GM12878 (cell line): ENCODE results near the gene SLFN5. TPM values are rescaled to one million over a fixed set of nuclear protein-coding genes. Genes with fewer than 3 reads are reported as not detected.

ENCODE experiments used
- ATAC-seq: fragments of 200-7000 bp; cut with Tn5 transposase; 3 replicates; pipeline ENCODE4 v1.9.1; 2020; ENCODE audit warnings: mild to moderate bottlenecking, moderate library complexity
- BruUV-seq: library from RNA; stranded (reverse); fragments of 400-500 nt; replicated peaks from 2 replicates; lab custom pipeline; 2021; lab: Mats Ljungman, UMichigan
- CTCF ChIA-PET: fragments of 300-600 bp; sonication (Branson Sonifier 250); formaldehyde crosslinking; extraction: SDS; loops from one replicate; lab custom pipeline; 2021; ENCODE audit warnings: inconsistent platforms; lab: Yijun Ruan, JAX
- POLR2A ChIA-PET: fragments of 350-600 bp; formaldehyde crosslinking; extraction: SDS; loops from one replicate; lab custom pipeline; 2021; ENCODE audit warnings: inconsistent platforms; lab: Charles Lee
- RAD21 ChIA-PET: fragments of 300-600 bp; sonication (Branson Sonifier 250); formaldehyde crosslinking; loops from one replicate; lab custom pipeline; 2023; ENCODE audit warnings: antibody characterized with exemption; ENCODE audit not compliant: unreplicated experiment; lab: Charles Lee
- SMC1A ChIA-PET: fragments of 300-600 bp; sonication (Branson Sonifier 250); formaldehyde crosslinking; loops from one replicate; lab custom pipeline; 2023; ENCODE audit not compliant: unreplicated experiment, uncharacterized antibody; lab: Charles Lee
- DNase-seq: peaks from one replicate; pipeline ENCODE4 v3.0.0-alpha.2; 2011; ENCODE audit warnings: low read depth, low spot score
- FAIRE-seq: peaks from 3 replicates; lab custom pipeline; 2011; peaks lifted over from hg19 to GRCh38; lab: Jason Lieb, UNC
- H2AFZ ChIP-seq: 2 replicates; pipeline ENCODE4 v1.6.0; 2011; ENCODE audit warnings: low read depth, low read length, control low read depth; ENCODE audit not compliant: control insufficient read depth
- H3K27ac ChIP-seq: 2 replicates; pipeline ENCODE4 v1.5.1; 2011; ENCODE audit warnings: control low read depth; ENCODE audit not compliant: control insufficient read depth, insufficient read depth
- H3K27me3 ChIP-seq, 2 experiments: replicated peaks in 1 of 2; 2 replicates each; pipeline versions ENCODE4 v1.6.0 to v1.6.1; 2011; ENCODE audit warnings: low read length in 1 of 2; ENCODE audit not compliant: control insufficient read depth in 2 of 2, insufficient read depth in 2 of 2
- H3K36me3 ChIP-seq, 2 experiments: 2 replicates each; pipeline ENCODE4 v1.5.1; 2011; ENCODE audit warnings: low read length in 1 of 2; ENCODE audit not compliant: control insufficient read depth in 2 of 2, insufficient read depth in 2 of 2
- H3K4me1 ChIP-seq: 2 replicates; pipeline ENCODE4 v1.6.1; 2011; ENCODE audit warnings: mild to moderate bottlenecking, low read length, moderate library complexity, mixed read lengths; ENCODE audit not compliant: control insufficient read depth, insufficient read depth
- H3K4me2 ChIP-seq: 2 replicates; pipeline ENCODE4 v1.6.0; 2011; ENCODE audit warnings: control low read depth; ENCODE audit not compliant: control insufficient read depth, insufficient read depth
- H3K4me3 ChIP-seq: fragments of 200-600 bp; sonication (generic); 2 replicates; pipeline ENCODE4 v1.5.1; 2016
- H3K79me2 ChIP-seq: 2 replicates; pipeline ENCODE4 v1.6.0; 2011; ENCODE audit warnings: low read length; ENCODE audit not compliant: control insufficient read depth, insufficient read depth
- H3K9ac ChIP-seq: 2 replicates; pipeline ENCODE4 v1.8.0; 2011; ENCODE audit warnings: low read length, control low read depth, mixed read lengths; ENCODE audit not compliant: control insufficient read depth, insufficient read depth
- H3K9me3 ChIP-seq: replicated peaks from 3 replicates; pipeline ENCODE4 v1.5.1; 2011; ENCODE audit warnings: mild to moderate bottlenecking, low read length; ENCODE audit not compliant: control insufficient read depth, insufficient read depth
- H4K20me1 ChIP-seq: 2 replicates; pipeline ENCODE4 v1.6.0; 2011; ENCODE audit not compliant: control insufficient read depth, insufficient read depth
- BACH1 ChIP-seq: fragments of 450-650 bp; IDR thresholded peaks from 2 replicates; pipeline ENCODE4 v1.6.1; 2017; ENCODE audit warnings: mild to moderate bottlenecking, borderline replicate concordance
- E2F4 ChIP-seq: IDR thresholded peaks from 2 replicates; pipeline ENCODE4 v1.6.1; 2012; ENCODE audit warnings: low read depth, low read length, improper control_type of control experiment
- IRF3 ChIP-seq: fragments of 450-650 bp; IDR thresholded peaks from 2 replicates; pipeline ENCODE4 v1.6.1; 2014; ENCODE audit warnings: mild to moderate bottlenecking
- NFYB ChIP-seq: IDR thresholded peaks from 2 replicates; pipeline ENCODE4 v1.6.1; 2011; ENCODE audit warnings: low read depth, mild to moderate bottlenecking, low read length, improper control_type of control experiment, moderate library complexity; ENCODE audit not compliant: insufficient read depth
- PAX5 ChIP-seq: IDR thresholded peaks from 2 replicates; pipeline ENCODE4 v1.6.1; 2011; ENCODE audit warnings: low read depth, low read length, borderline replicate concordance
- PAX8 ChIP-seq: fragments of 450-650 bp; IDR thresholded peaks from 2 replicates; pipeline ENCODE4 v1.6.1; 2017; ENCODE audit warnings: mild to moderate bottlenecking, moderate library complexity
- POU2F2 ChIP-seq: IDR thresholded peaks from 3 replicates; pipeline ENCODE4 v1.6.1; 2011; ENCODE audit warnings: low read depth, mild to moderate bottlenecking, low read length, borderline replicate concordance
- RCOR1 ChIP-seq: conservative IDR thresholded peaks from 2 replicates; pipeline ENCODE4 v1.6.1; 2012; ENCODE audit warnings: low read depth, low read length, improper control_type of control experiment
- SKIL ChIP-seq: fragments of 450-650 bp; IDR thresholded peaks from 2 replicates; pipeline ENCODE4 v1.6.1; 2017; ENCODE audit warnings: mild to moderate bottlenecking, low read depth, inconsistent platforms; ENCODE audit not compliant: poor library complexity, severe bottlenecking
- SMAD1 ChIP-seq: fragments of 450-650 bp; IDR thresholded peaks from 2 replicates; pipeline ENCODE4 v1.6.1; 2018; ENCODE audit warnings: mild to moderate bottlenecking, low read depth; ENCODE audit not compliant: partially characterized antibody
- SREBF1 ChIP-seq: IDR thresholded peaks from 2 replicates; pipeline ENCODE4 v1.6.1; 2012; ENCODE audit warnings: mild to moderate bottlenecking, low read length
- ZBTB40 ChIP-seq: fragments of 450-650 bp; IDR thresholded peaks from 2 replicates; pipeline ENCODE4 v1.6.1; 2016; ENCODE audit warnings: mild to moderate bottlenecking, moderate library complexity, borderline replicate concordance
- ZNF24 ChIP-seq: fragments of 450-650 bp; IDR thresholded peaks from 2 replicates; pipeline ENCODE4 v1.6.1; 2017; ENCODE audit warnings: antibody characterized with exemption, mild to moderate bottlenecking
- ZNF622 ChIP-seq: fragments of 450-650 bp; IDR thresholded peaks from 2 replicates; pipeline ENCODE4 v1.6.1; 2017; ENCODE audit warnings: mild to moderate bottlenecking, inconsistent platforms
- WGBS: methylation state at CpG from one replicate; pipeline ENCODE4 v1.1.6; 2016; ENCODE audit warnings: low lambda C conversion rate; ENCODE audit not compliant: insufficient replicate concordance, insufficient coverage; ENCODE audit errors: missing lambda C conversion rate; 5-methylcytosine and 5-hydroxymethylcytosine counted together
- in situ Hi-C: fragments of 300-500 bp; cut with MboI; formaldehyde crosslinking; loops from 9 replicates; pipeline ENCODE4 v1.14.3; 2018; ENCODE audit warnings: mixed read lengths
- intact Hi-C: fragments of 100-400 bp; cut with micrococcal nuclease; formaldehyde crosslinking; loops from one replicate; pipeline ENCODE4 v1.14.2; 2022; ENCODE audit not compliant: unreplicated experiment
- polyA plus RNA-seq, 11 experiments: library from polyadenylated mRNA; depleted of rRNA in 4 of 11; unstranded in 6 of 11; stranded (reverse) in 5 of 11; fragments of >200 nt; fragmentation: Nextera tagmentation in 4 of 11; fragmentation: Illumina TruSeq in 1 of 11; extraction: Ambion mirVana in 4 of 11; extraction: Trizol in 1 of 11; gene quantifications; 1 replicate in 1 of 11; 2 replicates in 10 of 11; pipeline versions ENCODE4 v1.2.1 to v1.2.3, GENCODE V29; 2011 to 2016; ENCODE audit warnings: inconsistent platforms in 2 of 11, missing spikeins in 2 of 11, low read depth in 1 of 11
- total RNA-seq, 4 experiments: library from RNA; depleted of rRNA in 3 of 4; stranded (reverse); fragments of >200 nt in 3 of 4; fragmentation: Illumina TruSeq in 1 of 4; extraction: Trizol in 1 of 4; gene quantifications; 2 replicates each; pipeline versions ENCODE4 v1.2.1 to v1.2.3, GENCODE V29; 2013 to 2021

SLFN5 gene
- total and polyA plus RNA-seq, 10 of the 15 experiments (the other 5 are each of a cell fraction or from before 2014, with no cell fraction given): 0.19 to 2.1 (median 1.3) TPM

GRCh38 chr17:35245196-35245486, 2.3 kb downstream of the SLFN5 start:
- no peaks in the 10 kb centered on the region for H3K9me3 ChIP-seq
- no peaks in the 10 kb centered on the region for H3K36me3 ChIP-seq
- no peaks in the 10 kb centered on the region for H3K27me3 ChIP-seq
- H3K4me3 ChIP-seq: no peak overlapping the region
- RAD21 ChIA-PET: no interaction called here
- SMC1A ChIA-PET: no interaction called here
- no peak overlapping the region for H3K9ac ChIP-seq
- in situ Hi-C loops (no loop called here), intact Hi-C loops (no loop called here)
- BruUV-seq: no TSS peak
- no peak overlapping the region for H3K27ac ChIP-seq
- H3K4me1 ChIP-seq: peaks cover 13% of the 10 kb centered on the region; the same call in 1 of the 2 replicates
- 10% methylated on average over 1 of the region's 1 CpG for WGBS
- H3K4me2 ChIP-seq: no peak overlapping the region
- DNase-seq (no peak), FAIRE-seq (no peak), ATAC-seq (no peak)
- H4K20me1 ChIP-seq: no peaks in the 10 kb centered on the region
- no peaks in the 10 kb centered on the region for H3K79me2 ChIP-seq
- POLR2A ChIA-PET: no interaction called here
- CTCF ChIA-PET: no interaction called here
- H2AFZ ChIP-seq: no peak overlapping the region
- no peak for TF ChIP-seq ZBTB40
- TF ChIP-seq SREBF1: no peak
- no peak for TF ChIP-seq ZNF24
- TF ChIP-seq PAX8: no peak
- no peak for TF ChIP-seq PAX5
- TF ChIP-seq SKIL: no peak
- TF ChIP-seq BACH1: no peak
- no peak for TF ChIP-seq RCOR1
- TF ChIP-seq NFYB: no peak
- no peak for TF ChIP-seq POU2F2
- TF ChIP-seq ZNF622: no peak
- TF ChIP-seq SMAD1: no peak
- TF ChIP-seq IRF3: no peak
- no peak for TF ChIP-seq E2F4
